ENCODE measurements around the gene PRPH. TPM values are rescaled to one million over a fixed set of nuclear protein-coding genes. Genes with fewer than 3 reads are reported as not detected.

PRPH gene
- total and polyA plus RNA-seq, 9 of the 15 experiments (the other 6 are each of a cell fraction or from before 2014, with no cell fraction given): 0.27 to 1.9 (median 1.3) TPM; not detected in 1

GRCh38 chr12:49264466-49264872 is 30.5 kb upstream of the PRPH start (continued):
- TF ChIP-seq JUNB (CRISPR knock-in tag; conservative IDR thresholded peaks at IDR 0.05) (no peak), VEZF1 (CRISPR knock-in tag; IDR thresholded peaks at IDR 0.05) (no peak), BDP1 (IDR thresholded peaks at IDR 0.05; ENCODE audit: insufficient read depth, insufficient read length) (no peak), ETV1 (tag; conservative IDR thresholded peaks at IDR 0.05; ENCODE audit: low read depth) (peak; percentile 78), ZNF124 (CRISPR knock-in tag; IDR thresholded peaks at IDR 0.05) (no peak), ZHX1 (conservative IDR thresholded peaks at IDR 0.05; ENCODE audit: low read length) (no peak), MLLT1 (IDR thresholded peaks at IDR 0.05) (peak in 1 of 2 experiments; percentile 7; a peak in 2 of 4 replicates), ESRRB (CRISPR knock-in tag; IDR thresholded peaks at IDR 0.05; ENCODE audit: borderline replicate concordance) (no peak), FOXK2 (conservative IDR thresholded peaks at IDR 0.05 in 1 of 2, IDR thresholded peaks at IDR 0.05 in 1 of 2; ENCODE audit: low read depth in 2 of 2) (no peak), KLF16 (IDR thresholded peaks at IDR 0.05) (no peak), NR2C1 (IDR thresholded peaks at IDR 0.05) (no peak), NR2C1 (tag; IDR thresholded peaks at IDR 0.05) (no peak), ZNF696 (CRISPR knock-in tag; conservative IDR thresholded peaks at IDR 0.05) (no peak), KDM5B (IDR thresholded peaks at IDR 0.05; ENCODE audit: insufficient replicate concordance, low read depth, low read length) (no peak), ZBTB34 (CRISPR knock-in tag; IDR thresholded peaks at IDR 0.05) (no peak), HMBOX1 (IDR thresholded peaks at IDR 0.05) (no peak), GTF3C2 (IDR thresholded peaks at IDR 0.05; ENCODE audit: borderline replicate concordance, extremely low read depth, insufficient read length) (no peak), HDAC6 (IDR thresholded peaks at IDR 0.05; ENCODE audit: low read depth, low read length) (no peak)

Data from K562 (cell line).